Hematopoietic multipotent progenitor cell treated with erythropoietin and hydrocortisone succinate and interleukin-3 and kit ligand, for 8 days (in vitro differentiated cells): ENCODE results near the gene ENAH.
"Not testable (repeated sequence)": the region's sequence is repeated elsewhere in the genome, so short reads cannot be mapped to it uniquely, and the experiment has no call there.

Experiments used
- DNase-seq: peaks from one replicate; pipeline ENCODE4 v3.0.0-alpha.2; 2015

ENAH gene

GRCh38 chr1:225670806-225671733, 18.1 kb upstream of the ENAH start:
- DNase-seq, result no peak

GRCh38 chr1:225670356-225670755, 17.4 kb upstream of the ENAH start:
- DNase-seq, result no peak

GRCh38 chr1:225668222-225668621, 15.3 kb upstream of the ENAH start:
- no peak for DNase-seq

- DNase-seq, result no peak
Measured at GRCh38 chr1:225667362-225667761, 14.4 kb upstream of the ENAH start.

- no peak for DNase-seq
Measured at GRCh38 chr1:225666495-225666894, 13.6 kb upstream of the ENAH start.

- no peak for DNase-seq
Measured at GRCh38 chr1:225664762-225665161, 11.8 kb upstream of the ENAH start.

- no peak for DNase-seq
Measured at GRCh38 chr1:225662155-225662554, 9.2 kb upstream of the ENAH start.

- no peak for DNase-seq
Measured at GRCh38 chr1:225660544-225660946, 7.6 kb upstream of the ENAH start.

GRCh38 chr1:225658041-225658440, 5.1 kb upstream of the ENAH start:
- DNase-seq, result no peak

- DNase-seq, result no peak
Measured at GRCh38 chr1:225657462-225657989, 4.6 kb upstream of the ENAH start.

GRCh38 chr1:225656259-225656655, 3.3 kb upstream of the ENAH start:
- DNase-seq, result not testable (repeated sequence)

- DNase-seq, result peak; percentile 71
Measured at GRCh38 chr1:225655509-225656258, 2.8 kb upstream of the ENAH start.

- no peak for DNase-seq
Measured at GRCh38 chr1:225654688-225655508, 2.0 kb upstream of the ENAH start.

- DNase-seq, result no peak
Measured at GRCh38 chr1:225654277-225654597, 1.3 kb upstream of the ENAH start.

GRCh38 chr1:225653463-225654276, 747 bp upstream of the ENAH start:
- DNase-seq, result no peak

- no peak for DNase-seq
Measured at GRCh38 chr1:225651872-225652728, 823 bp downstream of the ENAH start.

GRCh38 chr1:225651376-225651871, 1.5 kb downstream of the ENAH start:
- no peak for DNase-seq

GRCh38 chr1:225650179-225650578, 2.7 kb downstream of the ENAH start:
- DNase-seq, result no peak

- no peak for DNase-seq
Measured at GRCh38 chr1:225645194-225645895, 7.6 kb downstream of the ENAH start.

- no peak for DNase-seq
Measured at GRCh38 chr1:225644666-225645065, 8.3 kb downstream of the ENAH start.
